CD14-positive monocyte (primary cell): ENCODE data around the gene MAP2K4. TPM values are rescaled to one million over a fixed set of nuclear protein-coding genes. Genes with fewer than 3 reads are reported as not detected.

Experiments used
- DNase-seq, 3 donors: peaks; one replicate each; pipeline ENCODE4 v3.0.0-alpha.2; 2011 to 2022
- H2AFZ ChIP-seq: 2 replicates; pipeline ENCODE4 v1.6.0; 2012; ENCODE audit warnings: mild to moderate bottlenecking, low read depth, low read length, inconsistent platforms; ENCODE audit not compliant: insufficient read depth, poor library complexity, severe bottlenecking
- H3K27ac ChIP-seq, 2 donors: 1 replicate in 1 of 2; 2 replicates in 1 of 2; pipeline ENCODE4 v1.5.1; 2012 to 2013; ENCODE audit warnings: low read length in 2 of 2, control low read depth in 1 of 2, inconsistent platforms in 1 of 2, low read depth in 1 of 2, mild to moderate bottlenecking in 1 of 2
- H3K27me3 ChIP-seq, 2 donors: one replicate each; pipeline versions ENCODE4 v1.6.0 to v1.6.1; 2011 to 2013; ENCODE audit warnings: low read length in 2 of 2; ENCODE audit not compliant: control insufficient read depth in 2 of 2, insufficient read depth in 2 of 2
- H3K36me3 ChIP-seq, 2 donors: replicated peaks in 1 of 2; 1 replicate in 1 of 2; 2 replicates in 1 of 2; pipeline versions ENCODE4 v1.5.1 to v1.6.1; 2012 to 2013; ENCODE audit warnings: low read length in 2 of 2, control low read depth in 1 of 2, inconsistent platforms in 1 of 2, mild to moderate bottlenecking in 1 of 2; ENCODE audit not compliant: insufficient read depth in 2 of 2, control insufficient read depth in 1 of 2
- H3K4me1 ChIP-seq, 2 donors: 1 replicate in 1 of 2; 2 replicates in 1 of 2; pipeline versions ENCODE4 v1.5.1 to v1.6.1; 2012 to 2013; ENCODE audit warnings: low read length in 2 of 2, control low read depth in 1 of 2, inconsistent platforms in 1 of 2, mild to moderate bottlenecking in 1 of 2, moderate library complexity in 1 of 2; ENCODE audit not compliant: insufficient read depth in 2 of 2, control insufficient read depth in 1 of 2
- H3K4me2 ChIP-seq: replicated peaks from 2 replicates; pipeline ENCODE3; 2012; ENCODE audit warnings: low read length, moderate library complexity, mild to moderate bottlenecking; ENCODE audit not compliant: poor library complexity, severe bottlenecking; ENCODE audit errors: extremely low read depth
- H3K4me3 ChIP-seq, 3 experiments: fragments of 200-600 bp in 1 of 3; sonication (generic) in 1 of 3; replicated peaks in 1 of 3; 1 replicate in 2 of 3; 2 replicates in 1 of 3; pipeline ENCODE4 v1.5.1; 2011 to 2013; ENCODE audit warnings: low read length in 3 of 3, mild to moderate bottlenecking in 3 of 3, control low read depth in 2 of 3, low read depth in 2 of 3, inconsistent platforms in 1 of 3, moderate library complexity in 1 of 3
- H3K79me2 ChIP-seq: 2 replicates; pipeline ENCODE4 v1.6.0; 2012; ENCODE audit warnings: mild to moderate bottlenecking, control low read depth, inconsistent platforms, low read length, moderate library complexity; ENCODE audit not compliant: insufficient read depth
- H3K9ac ChIP-seq: 2 replicates; pipeline ENCODE4 v1.6.0; 2017; ENCODE audit warnings: low read length, mild to moderate bottlenecking; ENCODE audit not compliant: insufficient read depth, poor library complexity, severe bottlenecking
- H3K9me3 ChIP-seq, 2 donors: replicated peaks in 1 of 2; 1 replicate in 1 of 2; 2 replicates in 1 of 2; pipeline versions ENCODE4 v1.5.1 to v1.6.1; 2012 to 2013; ENCODE audit warnings: low read length in 2 of 2, control low read depth in 1 of 2; ENCODE audit not compliant: control insufficient read depth in 1 of 2, insufficient read depth in 1 of 2
- H4K20me1 ChIP-seq: 2 replicates; pipeline ENCODE4 v1.6.0; 2012; ENCODE audit warnings: mild to moderate bottlenecking, low read length, control low read depth, moderate library complexity; ENCODE audit not compliant: insufficient read depth
- H3K27ac Mint-ChIP-seq, 7 donors: one replicate each; pipeline ENCODE4 v1.8.0; 2020; ENCODE audit warnings: mild to moderate bottlenecking in 7 of 7, mixed read lengths in 7 of 7, moderate library complexity in 6 of 7, inconsistent platforms in 2 of 7
- H3K27me3 Mint-ChIP-seq, 3 donors: one replicate each; pipeline ENCODE4 v1.8.0; 2021 to 2022; ENCODE audit warnings: low read depth in 3 of 3, mild to moderate bottlenecking in 3 of 3, mixed read lengths in 3 of 3, moderate library complexity in 3 of 3, inconsistent platforms in 1 of 3
- H3K36me3 Mint-ChIP-seq, 2 donors: one replicate each; pipeline ENCODE4 v1.8.0; 2020; ENCODE audit warnings: mixed read lengths in 2 of 2, inconsistent platforms in 1 of 2, mild to moderate bottlenecking in 1 of 2
- H3K4me1 Mint-ChIP-seq: one replicate; pipeline ENCODE4 v1.8.0; 2020; ENCODE audit warnings: mild to moderate bottlenecking, mixed read lengths
- H3K4me3 Mint-ChIP-seq, 2 donors: one replicate each; pipeline ENCODE4 v1.8.0; 2020; ENCODE audit warnings: mild to moderate bottlenecking in 2 of 2, mixed read lengths in 2 of 2, moderate library complexity in 1 of 2
- H3K9me3 Mint-ChIP-seq, 7 donors: one replicate each; pipeline ENCODE4 v1.8.0; 2020 to 2022; ENCODE audit warnings: mixed read lengths in 7 of 7, mild to moderate bottlenecking in 6 of 7, moderate library complexity in 6 of 7, inconsistent platforms in 2 of 7
- CTCF ChIP-seq: fragments of 200-600 bp; IDR thresholded peaks from one replicate; pipeline ENCODE4 v1.8.0; 2022; ENCODE audit warnings: antibody characterized with exemption, mild to moderate bottlenecking
- WGBS: methylation state at CpG from one replicate; pipeline ENCODE4 v1.1.5; 2013; ENCODE audit warnings: missing lambda C conversion rate; ENCODE audit not compliant: insufficient coverage; 5-methylcytosine and 5-hydroxymethylcytosine counted together
- intact Hi-C, 2 donors: fragments of 100-400 bp; cut with micrococcal nuclease; formaldehyde crosslinking; loops; one replicate each; pipeline versions ENCODE4 v1.15.0 to v1.15.1; 2023
- polyA plus RNA-seq, 3 donors: library from polyadenylated mRNA; depleted of rRNA in 1 of 3; unstranded in 2 of 3; stranded (reverse) in 1 of 3; fragments of 300-500 nt in 2 of 3; fragments of >200 nt in 1 of 3; fragmentation: Illumina TruSeq in 2 of 3; gene quantifications; 1 replicate in 2 of 3; 2 replicates in 1 of 3; pipeline ENCODE4 v1.2.3, GENCODE V29; 2012 to 2021

Gene MAP2K4
- polyA plus RNA-seq, 3 donors = 8.1 to 41.8 (median 23.2) TPM

- WGBS = no CpG with 5 or more reads among the region's 3 CpGs
- Mint-ChIP-seq H3K27me3 (no peaks in the 10 kb centered on the region), H3K4me3 (no peak overlapping the region), H3K36me3 (peaks cover 6 to 14% of the 10 kb centered on the region in 2 donors), H3K4me1 (no peaks in the 10 kb centered on the region), H3K9me3 (peaks cover 0 to 2% (median 0%) of the 10 kb centered on the region in 7 donors), H3K27ac (no peak overlapping the region)
- DNase-seq = no peak
- no peak for TF ChIP-seq CTCF
- no peak overlapping the region for H3K4me2 ChIP-seq
- no peaks in the 10 kb centered on the region for H3K4me1 ChIP-seq
- no peaks in the 10 kb centered on the region for H3K27me3 ChIP-seq
- H4K20me1 ChIP-seq = peaks cover 83% of the 10 kb centered on the region
- H2AFZ ChIP-seq = no peak overlapping the region
- H3K27ac ChIP-seq = no peak overlapping the region
- no peaks in the 10 kb centered on the region for H3K36me3 ChIP-seq
- H3K9me3 ChIP-seq = no peaks in the 10 kb centered on the region
- H3K9ac ChIP-seq = no peak overlapping the region
- intact Hi-C loops = no loop called here
- H3K4me3 ChIP-seq = no peak overlapping the region
- peaks cover 64% of the 10 kb centered on the region for H3K79me2 ChIP-seq
These were observed 19.8 kb downstream of the MAP2K4 start for GRCh38 chr17:12040478-12040877.

- no CpG with 5 or more reads among the region's 3 CpGs for WGBS
- Mint-ChIP-seq H3K4me3 (no peak overlapping the region), H3K36me3 (peaks cover 5 to 12% of the 10 kb centered on the region in 2 donors), H3K27ac (no peak overlapping the region), H3K9me3 (peaks cover 0 to 2% (median 0%) of the 10 kb centered on the region in 7 donors), H3K4me1 (no peaks in the 10 kb centered on the region), H3K27me3 (no peaks in the 10 kb centered on the region)
- Histone ChIP-seq H3K4me2 (no peak overlapping the region), H4K20me1 (peaks cover 89% of the 10 kb centered on the region), H3K9me3 (no peaks in the 10 kb centered on the region), H3K27ac (no peak overlapping the region), H3K36me3 (no peaks in the 10 kb centered on the region), H3K9ac (no peak overlapping the region), H3K27me3 (no peaks in the 10 kb centered on the region), H3K4me3 (no peak overlapping the region), H2AFZ (no peak overlapping the region), H3K79me2 (peaks cover 72% of the 10 kb centered on the region), H3K4me1 (no peaks in the 10 kb centered on the region)
- DNase-seq = no peak
- intact Hi-C loops = no loop called here
- no peak for TF ChIP-seq CTCF
These were observed 20.6 kb downstream of the MAP2K4 start for GRCh38 chr17:12041312-12041711.
